GM21360 (cell line): ENCODE measurements around the gene EIF5AL1.
"Not testable (repeated sequence)": the region's sequence is repeated elsewhere in the genome, so short reads cannot be mapped to it uniquely, and the experiment has no call there.

ENCODE experiments used
- ATAC-seq: cut with Tn5 transposase; IDR thresholded peaks from one replicate; pipeline ENCODE4 v1.9.1; 2021; ENCODE audit warnings: mild to moderate bottlenecking, moderate library complexity; ENCODE audit not compliant: unreplicated experiment

The EIF5AL1 gene

DNA sequence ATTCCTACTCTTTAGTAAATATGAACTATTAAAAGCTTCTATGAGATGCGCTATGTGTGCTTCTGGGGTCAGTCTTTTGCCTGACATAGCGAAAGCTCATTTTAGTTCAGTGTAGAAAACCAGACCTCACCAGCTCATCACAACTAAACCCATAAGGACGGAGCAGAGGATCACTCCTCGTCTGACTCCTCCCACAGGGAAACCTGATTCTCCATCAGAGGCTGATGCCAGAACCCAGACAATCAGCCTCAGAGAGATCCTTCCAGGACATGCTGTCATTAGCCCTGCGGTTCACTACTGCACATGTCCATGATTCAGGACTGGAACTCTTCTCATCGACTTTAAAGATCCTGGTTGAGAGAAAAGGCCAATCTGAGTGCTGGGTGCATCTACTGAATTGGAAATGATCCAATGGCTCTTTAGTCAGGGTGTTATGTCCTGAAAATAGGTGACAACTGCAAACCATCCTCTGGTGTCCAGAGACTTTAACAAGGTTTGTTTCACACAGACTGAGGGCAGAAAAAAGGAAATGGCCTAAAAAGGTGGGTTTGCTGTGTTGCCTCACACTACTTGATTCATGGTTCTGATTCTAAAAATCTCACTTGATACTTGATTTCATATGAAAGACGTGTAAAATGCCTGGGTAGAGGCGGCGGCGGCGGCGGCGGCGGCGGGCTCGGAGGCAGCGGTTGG lies at the start of gene EIF5AL1:
Gene EIF5AL1 (plus strand): TSS at position 643 of the 693 bp plus-strand sequence. CDS start 117 bp downstream, outside the sequence.
- not testable (repeated sequence) for ATAC-seq

DNA sequence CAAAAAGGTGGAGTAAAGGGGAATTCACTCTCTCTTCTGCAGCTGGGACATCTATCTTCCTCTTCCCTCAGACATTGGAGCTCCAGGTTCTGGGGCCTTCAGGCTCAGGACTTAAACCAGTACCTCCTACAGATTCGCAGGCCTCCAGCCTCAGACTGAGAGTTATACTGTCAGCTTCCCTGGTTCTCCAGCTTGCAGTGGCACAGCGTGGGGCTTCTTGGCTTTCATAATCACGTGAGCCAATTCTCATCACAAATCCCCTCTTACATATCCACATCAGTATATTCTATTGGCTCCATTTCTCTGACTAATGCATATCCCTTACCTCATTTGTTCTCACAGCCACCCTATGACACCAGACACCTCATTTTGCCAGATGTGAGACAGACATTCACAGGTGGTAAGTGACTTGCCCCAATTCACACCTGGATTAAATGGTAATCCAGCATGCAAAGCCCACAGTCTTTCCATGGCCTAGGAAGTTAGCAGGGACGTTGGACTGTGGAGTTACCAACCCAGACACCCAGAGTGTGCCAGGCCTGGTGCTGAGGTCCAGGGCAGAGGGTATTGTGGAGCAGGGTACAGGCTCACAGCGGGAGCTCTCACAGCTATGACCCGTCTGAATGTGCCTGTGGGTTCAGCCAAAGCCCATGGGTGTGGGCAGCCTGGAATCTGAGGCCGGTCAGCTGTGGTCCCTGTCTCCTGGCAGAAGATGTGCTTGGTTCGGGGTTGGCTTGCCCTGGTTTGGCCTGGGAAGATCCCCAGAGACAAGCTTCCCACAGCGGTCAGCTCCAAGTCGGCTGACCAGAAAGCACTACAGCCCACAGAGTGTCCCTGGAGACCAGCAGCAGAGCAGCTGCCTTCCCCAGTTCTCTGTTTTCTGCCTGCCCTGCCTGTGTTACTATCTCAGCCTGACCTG lies 48.5 kb upstream of the EIF5AL1 start:
- ATAC-seq, result no peak

DNA sequence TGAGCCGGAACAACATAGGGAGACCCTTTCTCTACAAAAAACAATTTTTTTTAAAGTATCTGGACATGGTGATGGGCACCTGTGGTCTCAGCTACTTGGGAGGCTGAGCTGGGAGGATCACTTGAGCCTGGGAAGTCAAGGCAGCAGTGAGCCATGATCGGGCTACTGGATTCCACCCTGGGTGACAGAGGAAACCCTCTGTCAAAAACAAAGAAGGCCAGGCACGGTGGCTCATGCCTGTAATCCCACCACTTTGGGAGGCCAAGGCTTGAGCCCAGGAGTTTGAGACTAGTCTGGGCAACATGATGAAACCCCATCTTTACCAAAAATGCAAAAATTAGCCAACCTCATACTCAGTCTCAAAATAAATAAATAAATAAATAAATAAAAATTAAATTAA lies 47.0 kb upstream of the EIF5AL1 start:
- ATAC-seq, result no peak

DNA sequence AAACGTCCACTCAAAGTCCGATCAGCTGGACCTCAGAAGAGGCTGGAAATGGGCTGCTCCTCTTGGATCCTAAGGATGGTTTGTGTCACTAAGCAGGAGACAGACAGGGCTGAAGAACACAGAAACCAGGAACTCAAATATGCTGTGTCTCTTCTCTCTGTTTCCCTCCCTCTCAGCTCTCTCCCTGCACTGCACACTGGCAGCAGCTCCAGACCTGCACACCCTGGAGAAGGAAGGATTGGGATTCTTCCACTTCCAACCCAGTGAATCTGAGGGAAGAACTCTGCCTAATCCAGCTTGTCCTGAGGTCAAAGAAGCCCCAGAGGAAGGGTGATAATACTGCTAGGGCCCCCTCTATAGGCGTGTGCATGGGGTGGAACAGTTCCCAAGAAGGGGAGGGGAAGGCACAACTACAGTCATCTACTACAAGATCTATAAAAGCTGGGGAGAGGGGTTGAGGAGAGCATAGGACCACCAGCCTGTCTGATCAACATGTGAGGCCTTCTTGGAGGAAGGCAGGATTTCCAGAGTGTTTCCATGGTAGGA lies 44.2 kb upstream of the EIF5AL1 start:
- ATAC-seq, result no peak

DNA sequence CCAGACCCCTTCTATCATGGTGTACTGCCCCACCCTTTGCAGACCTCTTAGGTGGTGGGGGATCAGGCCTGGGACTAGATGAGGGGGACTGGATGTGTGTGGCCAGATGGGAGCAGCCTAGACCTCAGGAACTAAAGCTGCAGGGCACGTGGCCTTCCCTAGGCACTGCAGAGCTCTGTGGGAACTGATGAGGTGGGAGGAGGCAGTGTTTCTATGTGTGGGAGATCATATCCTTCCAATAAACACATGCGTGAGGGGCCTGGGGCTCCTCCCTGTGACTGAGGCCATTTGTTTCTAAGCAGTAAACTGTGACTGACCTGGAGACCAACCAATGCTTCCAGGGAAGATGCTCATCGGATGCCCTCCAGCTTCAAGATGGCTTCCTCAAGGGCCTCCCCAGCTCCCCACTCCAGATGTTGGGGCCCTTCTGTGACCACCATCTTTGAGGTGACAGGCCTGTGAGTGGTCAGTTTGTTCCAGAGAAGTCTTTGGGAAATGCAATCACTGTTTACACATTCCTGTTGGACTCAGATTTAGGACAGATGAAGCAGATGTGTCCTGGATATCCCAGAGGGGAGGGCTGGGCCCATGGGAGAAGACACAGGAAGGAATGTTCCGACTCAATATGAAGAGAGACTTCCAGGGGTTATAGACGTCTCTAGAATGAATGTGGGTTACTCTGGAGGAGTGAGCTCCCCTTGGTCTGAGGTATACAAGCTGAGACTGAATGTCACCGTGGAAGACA lies 43.3 kb upstream of the EIF5AL1 start:
- ATAC-seq, result no peak

GRCh38 chr10:79470096-79470495 lies 42.2 kb upstream of the EIF5AL1 start:
- no peak for ATAC-seq

- no peak for ATAC-seq
Observed at GRCh38 chr10:79471776-79472175, 40.6 kb upstream of the EIF5AL1 start.

- ATAC-seq, result no peak
Observed at GRCh38 chr10:79472449-79472848, 39.9 kb upstream of the EIF5AL1 start.

GRCh38 chr10:79472951-79473350 lies 39.4 kb upstream of the EIF5AL1 start:
- no peak for ATAC-seq

DNA sequence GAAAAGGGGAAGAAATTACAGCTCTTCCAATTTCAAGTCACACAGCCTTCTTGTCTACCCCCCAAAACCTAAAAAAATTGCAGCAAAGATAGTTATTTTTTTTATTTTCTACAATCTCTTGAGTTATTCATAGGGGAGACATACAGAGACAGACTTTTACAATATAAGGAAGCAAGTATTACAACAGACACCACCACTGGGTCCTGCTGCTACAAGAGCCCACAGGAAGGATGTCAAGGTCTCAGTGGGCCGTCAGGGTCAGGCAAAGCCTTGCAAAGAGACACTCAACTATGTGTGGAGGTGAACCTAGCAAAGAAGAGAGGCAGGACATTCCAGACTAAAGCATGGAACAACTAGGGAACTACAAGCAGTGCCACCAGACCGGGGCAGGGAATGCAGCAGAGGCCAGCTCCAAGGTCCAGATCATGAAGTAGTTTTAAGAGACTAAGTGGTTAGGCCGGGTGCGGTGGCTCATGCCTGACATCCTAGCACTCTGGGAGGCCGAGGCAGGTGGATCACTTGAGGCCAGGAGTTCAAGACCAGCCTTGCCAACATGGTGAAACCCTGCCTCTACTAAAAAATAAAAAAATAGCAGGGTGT lies 38.7 kb upstream of the EIF5AL1 start:
- no peak for ATAC-seq

DNA sequence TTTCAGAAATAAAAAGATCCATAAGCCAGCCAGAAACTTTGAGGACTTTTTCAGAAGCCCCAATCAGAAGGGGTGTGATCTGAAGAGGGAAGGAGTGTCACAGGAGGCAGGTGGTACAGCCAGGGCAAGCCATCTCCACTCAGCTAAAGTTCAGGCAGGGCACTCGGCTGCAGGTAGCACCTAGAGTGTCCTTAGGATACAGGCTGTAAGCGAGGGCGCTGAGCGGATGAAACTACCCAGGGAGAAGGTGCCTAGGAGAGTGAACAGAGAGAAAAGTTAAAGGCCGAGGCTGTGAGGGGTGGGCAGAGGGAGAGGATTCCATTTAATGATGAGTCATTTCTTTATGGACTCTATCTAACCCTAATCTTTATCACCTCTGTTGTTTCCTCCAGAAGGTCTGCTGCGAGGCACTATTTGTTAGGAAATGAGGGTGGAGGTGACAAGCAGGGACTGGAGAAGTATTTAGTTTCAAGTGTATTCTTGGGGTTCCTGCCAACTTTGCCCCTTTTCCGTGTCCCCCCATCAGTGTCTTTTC lies 37.1 kb upstream of the EIF5AL1 start:
- no peak for ATAC-seq

DNA sequence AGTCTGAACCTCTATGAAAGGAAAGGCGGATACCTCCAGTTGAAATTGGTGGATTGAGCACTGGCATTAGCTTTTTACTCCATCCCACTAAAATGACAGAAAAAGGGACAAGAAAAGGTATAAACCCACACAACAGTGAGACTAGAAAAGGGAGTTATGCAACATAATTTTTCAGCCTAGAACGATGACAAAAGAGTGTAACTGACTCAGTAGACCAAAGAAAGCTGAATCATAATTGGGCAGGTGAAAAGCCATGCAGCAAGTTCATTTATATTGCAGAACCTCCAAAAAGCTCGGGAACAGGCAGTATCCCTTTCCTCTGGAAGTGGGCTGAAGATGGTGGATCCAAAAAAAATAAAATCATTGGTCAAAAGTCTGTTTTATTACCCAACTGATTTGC lies 36.5 kb upstream of the EIF5AL1 start:
- ATAC-seq, result no peak

GRCh38 chr10:79476645-79477044 lies 35.7 kb upstream of the EIF5AL1 start:
- ATAC-seq, result no peak

DNA sequence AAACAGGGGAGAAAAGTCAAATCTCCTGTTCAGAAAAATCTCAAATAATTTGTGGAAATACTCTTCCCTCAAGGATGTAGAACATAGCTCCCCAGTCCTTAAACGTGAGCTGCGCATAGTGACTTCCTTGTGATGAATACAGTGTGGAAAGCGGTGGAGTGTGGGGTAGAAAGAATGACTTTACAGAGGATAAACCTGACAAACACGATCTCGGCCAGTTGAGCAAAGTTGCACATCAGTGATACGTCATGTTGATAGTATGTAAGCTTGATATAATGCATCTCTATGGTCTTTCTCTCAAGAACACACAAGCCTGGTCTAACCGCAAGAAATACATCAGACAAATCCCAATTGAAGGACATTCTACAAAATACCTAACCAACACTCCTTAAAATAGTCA lies 34.9 kb upstream of the EIF5AL1 start:
- ATAC-seq, result no peak

DNA sequence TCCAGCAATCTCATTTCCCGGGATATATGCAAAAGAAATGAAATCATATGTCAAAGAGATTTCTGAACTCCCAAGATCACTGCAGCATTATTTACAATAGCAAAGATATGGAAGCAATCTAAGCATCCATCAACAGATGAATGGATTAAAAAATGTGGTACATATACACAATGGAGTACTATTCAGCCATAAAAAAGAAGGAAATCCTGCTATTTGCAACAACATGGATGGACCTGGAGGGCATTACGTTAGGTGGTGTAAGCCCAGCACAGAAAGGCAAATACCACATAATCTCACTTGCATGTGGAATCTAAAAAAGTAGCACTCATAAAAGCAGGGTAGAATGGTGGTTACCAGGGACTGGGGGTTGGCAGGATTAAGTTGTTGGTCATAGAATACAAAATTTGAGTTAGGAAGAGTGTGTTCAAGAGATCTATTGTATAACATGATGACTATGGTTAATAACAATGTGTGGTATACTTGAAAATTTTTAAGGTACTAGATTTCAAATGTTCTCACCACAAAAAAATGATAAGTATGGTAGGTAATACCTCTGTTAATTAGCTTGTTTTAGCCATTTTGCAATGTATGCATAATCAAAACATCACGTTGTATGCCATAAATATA lies 32.9 kb upstream of the EIF5AL1 start:
- ATAC-seq, result no peak

DNA sequence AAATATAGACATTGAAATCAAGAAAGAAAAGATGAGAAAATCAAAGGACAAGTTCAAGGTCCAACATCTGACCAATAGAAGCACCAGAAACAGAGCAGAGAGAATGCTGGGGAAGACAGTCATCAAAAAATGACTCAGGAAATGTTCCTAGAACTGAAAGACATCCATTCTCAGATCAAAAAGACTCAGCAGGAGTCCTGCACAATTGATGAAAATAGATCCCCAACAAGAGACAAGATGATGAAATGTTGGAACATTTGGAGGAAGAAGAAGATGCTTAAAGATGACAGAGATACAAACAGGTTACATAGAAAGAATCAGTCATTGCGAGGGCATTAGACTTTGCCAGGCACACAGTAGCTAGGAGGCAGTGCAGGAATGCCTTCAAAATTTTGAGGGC lies 30.0 kb upstream of the EIF5AL1 start:
- no peak for ATAC-seq

DNA sequence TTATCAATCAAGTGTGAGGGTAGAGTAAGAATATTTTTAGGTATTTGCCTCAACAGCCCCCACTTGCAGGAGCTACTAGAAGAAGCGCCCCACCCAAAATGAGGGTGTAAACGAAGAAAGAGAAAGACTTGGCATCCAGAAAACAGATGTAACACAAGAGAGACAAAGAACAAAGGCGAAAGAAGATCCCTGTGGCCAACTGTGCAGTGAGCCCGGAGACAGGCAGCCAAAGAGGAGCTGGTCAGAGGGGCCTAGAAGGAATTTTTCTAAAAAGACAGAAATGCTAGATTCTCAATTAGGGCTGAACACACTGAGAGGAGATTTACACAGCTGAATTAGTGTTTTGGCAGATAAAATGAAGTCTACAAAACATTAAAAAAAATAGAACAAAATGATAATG lies 29.6 kb upstream of the EIF5AL1 start:
- ATAC-seq, result no peak

- no peak for ATAC-seq
Observed at GRCh38 chr10:79483299-79483698, 29.0 kb upstream of the EIF5AL1 start.

DNA sequence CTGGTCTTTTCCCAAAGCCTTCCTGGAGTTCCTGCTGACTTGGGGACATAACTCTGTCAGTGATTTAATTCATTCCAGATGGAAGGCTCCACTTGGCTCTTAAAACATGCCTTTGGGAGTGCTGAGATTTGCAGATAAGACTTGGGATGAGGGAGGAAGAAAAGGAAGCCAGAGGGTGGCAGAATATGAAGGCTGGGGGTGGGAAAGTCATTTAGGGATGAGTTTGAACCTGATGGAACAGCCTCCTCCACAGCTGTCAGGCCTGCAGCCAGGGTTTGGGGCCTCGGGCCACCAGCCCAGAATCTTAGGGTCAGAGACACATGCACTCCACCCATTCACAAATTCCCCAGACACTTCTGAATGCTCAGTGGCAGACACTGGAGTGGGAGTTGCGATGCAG lies 28.4 kb upstream of the EIF5AL1 start:
- ATAC-seq, result no peak

- ATAC-seq, result no peak
Observed at GRCh38 chr10:79484476-79484875, 27.9 kb upstream of the EIF5AL1 start.
